ENCODE measurements around the gene USP34. TPM values are rescaled to one million over a fixed set of nuclear protein-coding genes. Genes with fewer than 3 reads are reported as not detected.

USP34 gene
- total and polyA plus RNA-seq, 9 of the 15 experiments (the other 6 are each of a cell fraction or from before 2014, with no cell fraction given): 19.8 to 108 (median 67.8) TPM

GRCh38 chr2:61167579-61167978 is 303.3 kb downstream of the USP34 start:
- Histone ChIP-seq H3K27ac (ENCODE audit: extremely low read depth, low read depth, low read length) (no peak overlapping the region), H3K9ac (ENCODE audit: insufficient read depth in 1 of 2, low read depth in 2 of 2, low read length in 2 of 2) (no peak overlapping the region), H3K4me3 (no peak overlapping the region), H3K4me2 (ENCODE audit: insufficient read depth, low read length) (no peak overlapping the region), H4K20me1 (replicated peaks; ENCODE audit: control insufficient read depth, insufficient read depth, low read length) (no peaks in the 10 kb centered on the region), H3K27me3 (ENCODE audit: control insufficient read depth in 2 of 2, insufficient read depth in 2 of 2, low read length in 2 of 2) (no peaks in the 10 kb centered on the region), H3K36me3 (ENCODE audit: control insufficient read depth, insufficient read depth, low read length) (no peaks in the 10 kb centered on the region), H3K9me1 (ENCODE audit: control insufficient read depth, insufficient read depth, low read length) (no peaks in the 10 kb centered on the region), H2AFZ (ENCODE audit: low read depth, low read length) (peak overlapping the region; percentile 88; the same call in 1 of the 2 replicates), H3K79me2 (ENCODE audit: control insufficient read depth, insufficient read depth, low read length) (no peaks in the 10 kb centered on the region), H3K9me3 (replicated peaks; ENCODE audit: control insufficient read depth, insufficient read depth, low read depth, low read length) (no peaks in the 10 kb centered on the region), H3K4me1 (replicated peaks in 1 of 2; ENCODE audit: control insufficient read depth in 2 of 2, insufficient read depth in 2 of 2, low read length in 2 of 2) (peaks cover 0 to 6% of the 10 kb centered on the region in 2 experiments; a peak in 3 of 5 replicates)
- 48% methylated on average over 10 of the region's 10 CpGs for WGBS (ENCODE audit: insufficient coverage, low coverage, missing lambda C conversion rate)
- peak; percentile 44 for TF ChIP-seq FOSL1 (tag; conservative IDR thresholded peaks at IDR 0.05)
- no peak for TF ChIP-seq CXXC5 (CRISPR knock-in tag; IDR thresholded peaks at IDR 0.05)
- no peak for TF ChIP-seq PRPF4 (IDR thresholded peaks at IDR 0.05; ENCODE audit: insufficient read depth, low read depth, low read length, poor library complexity, severe bottlenecking)
- TF ChIP-seq NFIC (IDR thresholded peaks at IDR 0.05): peak; percentile 91
- peak; percentile 79 for TF ChIP-seq EGR1 (conservative IDR thresholded peaks at IDR 0.05)
- TF ChIP-seq HMBOX1 (IDR thresholded peaks at IDR 0.05): peak; percentile 97
- peak; percentile 39; the same call in 1 of the 2 replicates for TF ChIP-seq JUND (IDR thresholded peaks at IDR 0.05; ENCODE audit: borderline replicate concordance, low read depth, low read length)
- TF ChIP-seq JUND (tag; IDR thresholded peaks at IDR 0.05; ENCODE audit: borderline replicate concordance, low read depth, low read length): no peak
- TF ChIP-seq SP2 (IDR thresholded peaks at IDR 0.05; ENCODE audit: extremely low read depth, low read depth, low read length, poor library complexity, severe bottlenecking): no peak
- no peak for TF ChIP-seq CEBPG (CRISPR knock-in tag; IDR thresholded peaks at IDR 0.05)
- 0 out of 4 replicates have a peak, but pooled peaks of 1 of the 2 experiments have one; percentile 19 for TF ChIP-seq CEBPG (tag; conservative IDR thresholded peaks at IDR 0.05 in 1 of 2, IDR thresholded peaks at IDR 0.05 in 1 of 2)
- peak in 2 of 3 experiments; percentile 21 to 78 for TF ChIP-seq YY1 (IDR thresholded peaks at IDR 0.05; ENCODE audit: borderline replicate concordance in 1 of 3, control insufficient read depth in 1 of 3, extremely low read depth in 1 of 3, insufficient read depth in 3 of 3, insufficient read length in 1 of 3, insufficient replicate concordance in 2 of 3, low read depth in 1 of 3, low read length in 2 of 3)
- TF ChIP-seq, protein P1, sequence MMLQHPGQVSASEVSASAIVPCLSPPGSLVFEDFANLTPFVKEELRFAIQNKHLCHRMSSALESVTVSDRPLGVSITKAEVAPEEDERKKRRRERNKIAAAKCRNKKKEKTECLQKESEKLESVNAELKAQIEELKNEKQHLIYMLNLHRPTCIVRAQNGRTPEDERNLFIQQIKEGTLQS (IDR thresholded peaks at IDR 0.05): peak; percentile 56
- TF ChIP-seq, protein P1 (CRISPR knock-in tag; conservative IDR thresholded peaks at IDR 0.05): no peak
- TF ChIP-seq GTF2A2 (tag; IDR thresholded peaks at IDR 0.05): no peak
- CTCF ChIA-PET (ENCODE audit: low intra/inter-chr PET ratio): no interaction called here
- in situ Hi-C loops (cut with MboI): no loop called here
- POLR2A ChIA-PET: interaction anchor here (1.1 to 5.6 kb wide), 2 partner anchors 10 to 12 kb away, joined by 3 to 28 read pairs; no protein-coding TSS in a partner anchor
- intact Hi-C loops (cut with micrococcal nuclease): no loop called here
- FAIRE-seq (no peak), DNase-seq (ENCODE audit: extremely low read depth in 1 of 4, low spot score in 3 of 4) (peak in 2 of 4 experiments; percentile 33 to 62), ATAC-seq (peak; percentile 67)
- BruUV-seq (replicated peaks): no TSS peak

All from K562 (cell line).